A204.1 (cell line): Measurements from ENCODE around the gene TTC28.

Experiments used
- FAIRE-seq: peaks from 2 replicates; lab custom pipeline; 2012; peaks lifted over from hg19 to GRCh38; lab: Jason Lieb, UNC

Gene TTC28

GRCh38 chr22:28019881-28020861 lies 659.5 kb downstream of the TTC28 start:
- no peak for FAIRE-seq

- FAIRE-seq: no peak
These were observed 660.3 kb downstream of the TTC28 start for GRCh38 chr22:28019360-28019759.

DNA sequence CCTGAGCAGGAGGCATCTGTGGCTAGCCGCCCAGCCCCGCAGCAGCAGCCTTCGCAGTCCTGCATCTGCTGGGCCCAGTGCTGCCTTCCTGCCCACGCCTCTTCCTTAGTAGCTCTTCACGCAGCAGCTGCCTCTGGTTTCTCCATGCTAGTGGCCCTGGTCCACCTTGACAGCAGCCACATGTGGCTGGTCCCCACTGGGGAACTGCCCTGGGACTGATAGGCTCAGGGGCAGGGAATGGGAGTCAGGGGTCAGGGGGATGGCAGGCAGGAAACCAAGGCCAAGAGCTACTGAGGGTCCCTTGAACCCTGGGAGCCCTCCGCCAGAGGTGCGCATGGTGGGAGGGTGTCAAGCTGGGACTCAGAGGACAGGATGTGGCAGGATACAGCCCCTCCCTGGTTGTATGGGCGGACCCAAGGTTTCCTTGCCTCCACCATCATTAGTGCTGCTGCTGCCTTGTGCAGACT lies 661.1 kb downstream of the TTC28 start:
- no peak for FAIRE-seq

DNA sequence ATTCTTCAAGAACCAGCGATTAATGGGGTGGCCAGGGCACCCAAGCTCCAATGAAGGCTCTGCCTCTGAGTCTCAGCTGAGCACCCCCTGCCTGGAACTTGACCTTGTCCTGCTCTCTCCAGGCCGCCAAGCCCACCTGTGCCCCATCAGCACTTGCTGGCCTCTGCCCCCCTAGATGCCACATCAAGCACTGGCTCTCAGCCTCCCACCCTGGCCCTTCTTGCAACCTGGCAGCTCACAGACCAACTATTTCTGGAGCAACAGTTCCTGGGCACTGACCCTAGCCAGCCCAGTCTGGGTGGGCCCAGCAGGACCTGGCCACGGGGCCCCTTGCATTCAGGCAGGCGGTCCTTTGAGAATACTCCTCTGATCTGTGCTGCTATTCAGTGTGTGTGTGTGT lies 661.8 kb downstream of the TTC28 start:
- FAIRE-seq: no peak

- FAIRE-seq: no peak
These were observed 662.2 kb downstream of the TTC28 start for GRCh38 chr22:28017558-28017820.

DNA sequence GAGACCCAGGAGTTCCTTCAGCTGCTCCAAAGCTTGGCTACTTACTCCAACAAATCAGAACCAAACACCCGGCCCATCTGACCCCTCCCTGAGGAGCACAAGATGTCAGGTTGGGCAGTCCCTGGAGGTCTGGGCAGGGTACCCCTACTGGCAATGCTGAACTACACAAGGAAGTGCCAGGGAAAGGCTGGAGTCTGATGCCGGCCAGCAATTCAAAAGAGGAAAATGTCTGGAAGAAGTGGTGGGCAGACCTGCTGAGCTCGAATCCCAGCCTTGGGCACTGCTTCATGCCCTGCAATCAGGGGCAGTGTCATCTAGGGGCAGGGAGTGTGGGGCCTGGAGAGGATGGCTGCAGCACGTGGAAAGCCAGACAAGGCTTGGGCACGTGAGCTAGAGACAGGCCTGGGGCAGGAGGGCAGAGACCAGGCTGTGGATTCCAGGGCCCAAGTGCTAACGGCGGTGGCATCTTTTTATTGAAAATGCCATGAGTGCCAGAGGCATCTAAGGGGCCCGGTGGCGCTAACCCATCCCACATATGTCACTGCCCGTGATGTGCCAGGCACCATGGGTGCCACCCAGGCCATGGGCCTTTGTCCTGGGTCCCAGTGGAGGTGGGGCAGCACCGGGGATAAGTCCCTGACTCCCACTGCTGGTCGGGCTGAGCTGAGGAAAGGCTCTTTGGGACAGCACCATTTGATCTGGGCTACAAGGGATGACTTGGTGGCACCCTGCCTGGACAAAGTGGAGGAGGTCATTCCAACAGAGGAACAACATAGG lies 662.7 kb downstream of the TTC28 start:
- no peak for FAIRE-seq

DNA sequence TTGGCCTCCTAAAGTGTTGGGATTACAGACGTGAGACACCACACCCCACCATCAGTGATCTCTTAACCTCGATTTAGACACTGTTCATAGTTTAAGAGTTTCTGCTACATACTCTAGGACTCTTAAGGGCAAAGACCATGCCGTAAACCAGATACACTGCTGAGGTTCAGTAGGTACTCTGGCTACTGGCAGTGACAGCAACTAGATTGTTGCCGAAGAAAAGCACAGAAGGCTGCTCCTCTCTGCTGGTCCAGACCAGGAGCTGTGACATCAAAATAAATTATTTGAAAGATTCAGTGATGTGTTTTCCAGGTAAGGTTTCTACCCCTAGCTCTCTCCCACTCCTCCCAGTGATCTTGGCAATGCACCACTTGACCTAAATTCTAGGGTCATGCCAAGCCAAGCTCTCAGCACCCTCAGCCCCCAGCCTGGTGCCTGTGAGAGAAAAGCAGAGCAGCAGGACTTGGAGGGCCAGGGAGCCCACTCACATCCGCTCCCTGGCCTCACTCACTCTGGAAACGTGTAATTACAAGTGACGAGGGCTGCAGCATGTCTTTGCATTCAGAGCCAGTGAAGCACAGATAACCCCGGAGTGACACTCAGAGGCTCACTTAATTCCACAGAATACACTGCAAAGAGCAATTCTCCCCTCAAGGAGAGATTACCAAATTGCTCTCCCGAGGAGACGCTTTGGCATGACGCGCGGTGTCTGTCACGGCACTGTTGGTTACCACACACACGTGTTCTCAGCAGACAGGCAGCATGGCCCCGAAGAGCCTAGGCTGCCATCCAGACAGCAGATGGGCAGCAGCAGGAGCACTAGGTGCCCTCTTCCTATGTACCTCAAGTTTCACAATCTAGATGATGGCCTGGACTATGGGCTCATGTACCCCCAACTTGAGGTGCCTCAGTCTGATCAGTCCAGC lies 663.7 kb downstream of the TTC28 start:
- FAIRE-seq: no peak

DNA sequence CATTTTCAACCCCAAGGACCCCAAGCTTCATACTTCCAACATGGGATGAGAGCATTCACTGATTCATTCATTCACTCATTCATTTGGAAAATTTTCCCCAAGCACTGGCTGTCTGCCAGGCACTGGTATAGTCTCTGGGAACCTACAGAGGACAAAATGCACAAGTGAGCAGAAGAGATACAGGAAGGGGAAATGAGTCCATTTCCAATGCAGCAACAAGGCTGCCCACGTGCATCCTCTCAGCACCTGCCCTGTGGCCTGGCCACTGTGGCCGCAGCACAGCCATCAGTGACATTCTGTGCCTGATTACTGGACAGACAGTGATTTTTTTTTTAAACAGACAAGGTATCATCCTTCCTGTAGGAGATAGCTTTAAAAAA lies 664.6 kb downstream of the TTC28 start:
- no peak for FAIRE-seq

- no peak for FAIRE-seq
These were observed 665.2 kb downstream of the TTC28 start for GRCh38 chr22:28014211-28015045.

- FAIRE-seq: no peak
These were observed 666.0 kb downstream of the TTC28 start for GRCh38 chr22:28013611-28014010.

DNA sequence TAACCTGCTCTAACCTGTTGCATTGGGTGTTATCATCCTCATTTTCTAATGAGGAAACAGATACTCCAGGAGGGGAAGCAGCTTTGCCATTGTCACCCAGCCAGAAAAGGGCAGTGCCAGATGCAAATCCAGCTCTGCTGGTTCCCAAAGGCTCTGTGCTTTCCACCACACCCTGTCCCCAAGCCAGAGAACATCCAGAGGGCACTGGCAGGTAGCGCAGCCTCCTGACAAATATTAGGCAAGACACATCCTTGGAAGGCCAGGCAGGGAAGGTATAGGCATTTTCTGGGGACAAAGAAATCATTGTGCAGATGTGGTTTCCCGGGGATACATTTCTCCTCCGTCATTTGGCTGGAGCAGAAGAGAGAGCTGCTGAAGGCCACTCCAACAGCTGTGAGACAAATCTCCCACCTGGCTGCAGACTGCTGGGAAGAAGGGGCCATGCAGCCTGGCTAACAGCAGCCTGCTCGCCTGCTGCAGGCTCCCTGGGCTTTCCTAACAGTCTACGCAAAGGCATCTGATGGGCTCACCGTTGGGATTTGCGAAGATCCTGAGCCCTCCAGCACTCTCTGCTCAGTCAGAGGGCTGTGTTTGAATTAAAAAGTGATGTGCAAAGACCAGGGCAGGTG lies 666.7 kb downstream of the TTC28 start:
- no peak for FAIRE-seq

- FAIRE-seq: no peak
These were observed 670.3 kb downstream of the TTC28 start for GRCh38 chr22:28009272-28009827.

GRCh38 chr22:28008649-28009048 lies 671.0 kb downstream of the TTC28 start:
- FAIRE-seq: no peak

DNA sequence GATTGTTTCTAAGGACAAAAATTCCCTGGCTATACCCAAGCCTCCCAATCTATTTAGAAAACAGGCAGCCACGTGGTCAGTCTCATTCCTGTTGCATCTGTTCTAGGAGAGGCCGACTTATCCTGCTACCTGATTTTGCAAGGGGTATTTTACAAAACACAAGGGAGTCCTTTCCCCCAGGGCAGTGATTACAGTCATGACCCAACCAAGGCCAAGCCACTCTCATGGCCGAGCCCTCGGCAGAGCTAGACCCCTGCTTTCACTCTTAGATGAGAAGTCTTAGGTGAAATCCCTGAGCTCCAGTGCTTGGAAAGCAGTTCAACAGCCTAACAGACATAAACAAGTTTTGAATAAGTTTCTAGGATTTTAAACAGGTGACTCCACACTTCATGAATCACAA lies 671.6 kb downstream of the TTC28 start:
- FAIRE-seq: no peak

DNA sequence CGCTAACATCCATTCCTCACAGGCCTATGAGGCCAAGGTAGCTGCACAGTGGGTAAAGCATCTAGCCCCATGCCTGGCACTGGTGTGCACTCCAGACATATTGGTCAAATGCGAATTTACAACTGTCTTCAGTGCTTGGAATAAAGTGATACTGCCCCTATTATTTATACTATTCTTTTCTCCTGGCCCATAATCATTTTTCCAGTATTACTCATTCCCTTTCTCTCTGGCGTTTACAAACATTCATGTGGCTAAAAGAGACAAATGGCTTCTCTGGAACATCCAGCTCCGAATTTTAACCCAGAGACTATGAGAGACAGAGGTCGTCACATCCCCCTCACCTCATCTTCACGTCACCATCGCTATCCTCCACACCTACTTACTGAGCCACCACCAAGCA lies 673.4 kb downstream of the TTC28 start:
- no peak for FAIRE-seq

GRCh38 chr22:28005513-28005912 lies 674.1 kb downstream of the TTC28 start:
- no peak for FAIRE-seq

GRCh38 chr22:28004021-28004420 lies 675.6 kb downstream of the TTC28 start:
- FAIRE-seq: no peak

DNA sequence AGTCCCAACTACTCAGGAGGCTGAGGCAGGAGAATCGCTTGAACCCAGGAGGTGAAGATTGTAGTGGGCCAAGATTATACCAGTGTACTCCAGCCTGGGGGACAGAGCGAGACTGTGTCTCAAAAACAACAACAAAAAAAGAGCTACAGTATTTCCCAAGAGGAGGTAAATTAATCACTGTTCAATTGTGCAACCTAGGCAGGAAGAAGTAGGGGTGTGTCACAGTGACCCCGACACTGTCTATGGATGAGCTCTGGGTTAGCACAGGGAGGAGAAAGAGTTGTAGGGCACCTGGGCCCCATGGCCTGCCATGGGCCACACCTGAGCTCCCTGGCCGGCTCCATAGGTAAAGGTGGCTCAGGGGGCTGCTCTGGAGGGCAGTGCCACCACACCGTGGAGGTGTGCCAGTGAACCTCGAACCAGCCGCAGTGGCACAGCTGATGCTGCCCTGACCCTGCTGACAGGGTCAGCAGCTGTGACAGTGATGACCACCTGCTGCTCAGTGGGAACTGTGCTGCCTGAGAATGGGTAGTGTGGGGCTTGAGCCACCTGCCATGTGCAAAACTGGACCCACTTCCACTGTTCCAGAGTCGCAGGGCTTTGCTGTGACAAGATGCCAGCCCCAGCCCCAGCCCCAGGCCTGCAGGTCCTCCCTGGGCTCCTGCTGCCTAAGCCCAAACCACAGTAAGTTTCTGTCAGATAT lies 676.6 kb downstream of the TTC28 start:
- no peak for FAIRE-seq

DNA sequence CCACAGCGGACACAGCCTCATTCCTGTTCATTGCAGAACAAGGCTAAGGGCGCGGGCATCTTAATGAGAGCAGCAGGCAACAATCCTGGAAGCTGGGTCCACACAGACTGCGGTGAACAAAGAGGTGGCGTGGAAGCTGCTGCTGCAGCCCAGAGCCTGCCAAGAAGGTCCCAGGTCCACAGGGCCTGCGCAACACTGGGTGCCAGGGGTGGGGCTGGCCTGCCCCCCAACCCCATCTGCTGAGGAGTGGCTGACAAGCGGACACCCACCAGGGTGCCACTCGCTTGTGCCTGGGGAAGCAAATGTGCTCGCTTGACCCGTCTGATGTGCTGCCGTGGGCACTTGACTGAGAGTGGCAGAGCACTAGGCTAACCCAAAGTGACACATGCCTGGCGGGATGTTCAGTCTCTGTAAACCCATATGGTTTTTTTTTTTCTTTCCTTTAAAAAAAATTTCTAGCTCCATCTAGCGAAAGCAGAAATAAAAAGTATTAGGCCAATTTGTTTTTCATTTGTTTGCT lies 677.4 kb downstream of the TTC28 start:
- no peak for FAIRE-seq
